ENCODE data around the gene GPRASP2. TPM values are rescaled to one million over a fixed set of nuclear protein-coding genes. Genes with fewer than 3 reads are reported as not detected.
A peak's percentile ranks its signal among the peaks of the same experiment; 100 is the strongest.
"Not testable (repeated sequence)": the region's sequence is repeated elsewhere in the genome, so short reads cannot be mapped to it uniquely, and the experiment has no call there.

The GPRASP2 gene
- 10.7 to 11.5 TPM (median 11.0 TPM) in 3 replicates for total RNA-seq
- long read RNA-seq, transcript GPRASP2-202 (5 exons, 581 nt) = major isoform, 15 of 29 reads
- long read RNA-seq, partial matches to known transcripts = 6 of 29 reads
- long read RNA-seq, other reads (novel, unspliced or antisense) = 7 of 29 reads

- TF ChIP-seq CTCF (IDR thresholded peaks at IDR 0.05) = no peak
- peaks cover 10% of the 10 kb centered on the region for H3K9me3 Mint-ChIP-seq (ENCODE audit: low read depth)
- H3K36me3 Mint-ChIP-seq (ENCODE audit: low read depth) = no peaks in the 10 kb centered on the region
- peaks cover 4% of the 10 kb centered on the region for H3K4me1 Mint-ChIP-seq (ENCODE audit: low read depth)
- peak within 1 kb of the TSS; percentile 65 for H3K27ac Mint-ChIP-seq (ENCODE audit: unreplicated experiment)
- peak; percentile 89 for DNase-seq (ENCODE audit: low spot score)
- H3K4me3 Mint-ChIP-seq (ENCODE audit: unreplicated experiment) = peak within 1 kb of the TSS; percentile 82
- no peaks in the 10 kb centered on the region for H3K27me3 Mint-ChIP-seq (ENCODE audit: low read depth)
Measured at GRCh38 chrX:102712216-102712966, at the start of gene GPRASP2. Gene GPRASP2 (plus strand): TSS chrX:102712448. CDS start chrX:102714870, 2,422 bp downstream.

GRCh38 chrX:102663820-102664219, 48.4 kb upstream of the GPRASP2 start:
- peaks cover 59% of the 10 kb centered on the region for H3K9me3 Mint-ChIP-seq (ENCODE audit: low read depth)
- H3K36me3 Mint-ChIP-seq (ENCODE audit: low read depth); H3K27me3 Mint-ChIP-seq (ENCODE audit: low read depth); DNase-seq (ENCODE audit: low spot score); H3K4me1 Mint-ChIP-seq (ENCODE audit: low read depth); H3K27ac Mint-ChIP-seq (ENCODE audit: unreplicated experiment); H3K4me3 Mint-ChIP-seq (ENCODE audit: unreplicated experiment): not testable (repeated sequence)

GRCh38 chrX:102667034-102667433, 45.2 kb upstream of the GPRASP2 start:
- H3K36me3 Mint-ChIP-seq (ENCODE audit: low read depth) = peaks cover 13% of the 10 kb centered on the region
- not testable (repeated sequence) for H3K4me1 Mint-ChIP-seq (ENCODE audit: low read depth); DNase-seq (ENCODE audit: low spot score); H3K4me3 Mint-ChIP-seq (ENCODE audit: unreplicated experiment); H3K27ac Mint-ChIP-seq (ENCODE audit: unreplicated experiment); H3K27me3 Mint-ChIP-seq (ENCODE audit: low read depth)
- H3K9me3 Mint-ChIP-seq (ENCODE audit: low read depth) = peaks cover 53% of the 10 kb centered on the region

GRCh38 chrX:102669526-102669925, 42.7 kb upstream of the GPRASP2 start:
- Mint-ChIP-seq H3K9me3 (ENCODE audit: low read depth) (peaks cover 42% of the 10 kb centered on the region), H3K4me3 (ENCODE audit: unreplicated experiment) (no peak overlapping the region), H3K27ac (ENCODE audit: unreplicated experiment) (no peak overlapping the region), H3K4me1 (ENCODE audit: low read depth) (peaks cover 20% of the 10 kb centered on the region), H3K27me3 (ENCODE audit: low read depth) (no peaks in the 10 kb centered on the region), H3K36me3 (ENCODE audit: low read depth) (peaks cover 11% of the 10 kb centered on the region)
- no peak for TF ChIP-seq CTCF (IDR thresholded peaks at IDR 0.05)
- no peak for DNase-seq (ENCODE audit: low spot score)

- Mint-ChIP-seq H3K9me3 (ENCODE audit: low read depth) (peaks cover 19% of the 10 kb centered on the region), H3K4me1 (ENCODE audit: low read depth) (peaks cover 20% of the 10 kb centered on the region), H3K4me3 (ENCODE audit: unreplicated experiment) (no peak overlapping the region), H3K27ac (ENCODE audit: unreplicated experiment) (peak overlapping the region; percentile 90), H3K27me3 (ENCODE audit: low read depth) (no peaks in the 10 kb centered on the region), H3K36me3 (ENCODE audit: low read depth) (peaks cover 7% of the 10 kb centered on the region)
- DNase-seq (ENCODE audit: low spot score) = no peak
- TF ChIP-seq CTCF (IDR thresholded peaks at IDR 0.05) = no peak
Measured at GRCh38 chrX:102672856-102673255, 39.4 kb upstream of the GPRASP2 start.

GRCh38 chrX:102677479-102677878, 34.8 kb upstream of the GPRASP2 start:
- H3K27ac Mint-ChIP-seq (ENCODE audit: unreplicated experiment); DNase-seq (ENCODE audit: low spot score); H3K4me3 Mint-ChIP-seq (ENCODE audit: unreplicated experiment); H3K27me3 Mint-ChIP-seq (ENCODE audit: low read depth); H3K36me3 Mint-ChIP-seq (ENCODE audit: low read depth): not testable (repeated sequence)
- peaks cover 12% of the 10 kb centered on the region for H3K4me1 Mint-ChIP-seq (ENCODE audit: low read depth)
- peaks cover 35% of the 10 kb centered on the region for H3K9me3 Mint-ChIP-seq (ENCODE audit: low read depth)

Measured in chondrocyte (in vitro differentiated cells).